Activated B cell treated with CpG ODN at 0.5 μM for 24 hours (primary cell): Measurements from ENCODE around the gene EPB41L4A. TPM values are rescaled to one million over a fixed set of nuclear protein-coding genes. Genes with fewer than 3 reads are reported as not detected.

Source experiments
- ATAC-seq: fragments of 200-7000 bp; cut with Tn5 transposase; one replicate; pipeline ENCODE4 v1.10.0; 2021; ENCODE audit warnings: low read depth, mild to moderate bottlenecking, moderate library complexity
- CTCF ChIA-PET: fragments of 350-600 bp; sonication (Branson Sonifier 250); formaldehyde crosslinking; loops from one replicate; lab custom pipeline; 2021; ENCODE audit warnings: antibody characterized with exemption; lab: Charles Lee
- POLR2A ChIA-PET: fragments of 350-600 bp; sonication (Branson Sonifier 250); formaldehyde crosslinking; loops from one replicate; lab custom pipeline; 2021; ENCODE audit warnings: antibody characterized with exemption; lab: Charles Lee
- DNase-seq: peaks from one replicate; pipeline ENCODE4 v3.0.0; 2022
- H3K27ac Mint-ChIP-seq: one replicate; pipeline ENCODE4 v1.8.0; 2020; ENCODE audit warnings: mixed read lengths
- H3K27me3 Mint-ChIP-seq: one replicate; pipeline ENCODE4 v1.8.0; 2021; ENCODE audit warnings: mixed read lengths
- H3K36me3 Mint-ChIP-seq: one replicate; pipeline ENCODE4 v1.8.0; 2021; ENCODE audit warnings: low read depth, mixed read lengths
- H3K4me1 Mint-ChIP-seq: one replicate; pipeline ENCODE4 v1.8.0; 2021; ENCODE audit warnings: mixed read lengths
- H3K4me3 Mint-ChIP-seq: one replicate; pipeline ENCODE4 v1.8.0; 2020; ENCODE audit warnings: mild to moderate bottlenecking, mixed read lengths
- H3K9me3 Mint-ChIP-seq: one replicate; pipeline ENCODE4 v1.8.0; 2020; ENCODE audit warnings: mixed read lengths
- intact Hi-C: fragments of 100-400 bp; cut with micrococcal nuclease; formaldehyde crosslinking; loops from one replicate; pipeline ENCODE4 v1.15.1; 2024
- total RNA-seq: library from RNA; stranded (reverse); gene quantifications from 2 replicates; pipeline ENCODE4 v1.2.3, GENCODE V29; 2022
- TF ChIP-seq, protein P1 (sequence below): fragments of 200-600 bp; IDR thresholded peaks from one replicate; pipeline ENCODE4 v1.8.0; 2022; ENCODE audit warnings: antibody characterized with exemption, mild to moderate bottlenecking

Gene EPB41L4A
- total RNA-seq, 1 donor from 2014 or later: 7.1 TPM

DNA sequence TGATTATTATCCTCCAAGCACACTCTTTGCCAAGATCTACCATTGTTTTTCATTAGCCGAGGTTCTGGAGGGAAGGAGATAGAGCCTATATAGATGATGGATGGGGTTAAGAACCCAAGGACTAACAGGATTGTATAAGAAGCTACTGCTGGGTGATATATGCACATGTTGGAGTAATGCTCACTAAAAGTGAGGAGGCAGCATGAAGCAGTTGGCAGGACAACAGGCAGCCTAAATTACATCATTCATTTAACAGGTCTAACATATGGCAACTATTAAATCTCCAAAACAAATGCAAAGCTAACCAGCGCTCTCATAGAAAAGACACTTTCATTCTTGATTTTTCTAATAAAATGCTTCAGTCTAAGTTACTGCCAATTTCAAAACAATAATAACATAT, 293.2 kb downstream of the EPB41L4A start:
- H3K27ac Mint-ChIP-seq: no peak overlapping the region
- DNase-seq (no peak), ATAC-seq (no peak)
- peaks cover 9% of the 10 kb centered on the region for H3K27me3 Mint-ChIP-seq
- POLR2A ChIA-PET: no interaction called here
- TF ChIP-seq, protein P1, sequence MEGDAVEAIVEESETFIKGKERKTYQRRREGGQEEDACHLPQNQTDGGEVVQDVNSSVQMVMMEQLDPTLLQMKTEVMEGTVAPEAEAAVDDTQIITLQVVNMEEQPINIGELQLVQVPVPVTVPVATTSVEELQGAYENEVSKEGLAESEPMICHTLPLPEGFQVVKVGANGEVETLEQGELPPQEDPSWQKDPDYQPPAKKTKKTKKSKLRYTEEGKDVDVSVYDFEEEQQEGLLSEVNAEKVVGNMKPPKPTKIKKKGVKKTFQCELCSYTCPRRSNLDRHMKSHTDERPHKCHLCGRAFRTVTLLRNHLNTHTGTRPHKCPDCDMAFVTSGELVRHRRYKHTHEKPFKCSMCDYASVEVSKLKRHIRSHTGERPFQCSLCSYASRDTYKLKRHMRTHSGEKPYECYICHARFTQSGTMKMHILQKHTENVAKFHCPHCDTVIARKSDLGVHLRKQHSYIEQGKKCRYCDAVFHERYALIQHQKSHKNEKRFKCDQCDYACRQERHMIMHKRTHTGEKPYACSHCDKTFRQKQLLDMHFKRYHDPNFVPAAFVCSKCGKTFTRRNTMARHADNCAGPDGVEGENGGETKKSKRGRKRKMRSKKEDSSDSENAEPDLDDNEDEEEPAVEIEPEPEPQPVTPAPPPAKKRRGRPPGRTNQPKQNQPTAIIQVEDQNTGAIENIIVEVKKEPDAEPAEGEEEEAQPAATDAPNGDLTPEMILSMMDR: no peak
- H3K4me3 Mint-ChIP-seq: no peak overlapping the region
- no peaks in the 10 kb centered on the region for H3K36me3 Mint-ChIP-seq
- H3K4me1 Mint-ChIP-seq: no peaks in the 10 kb centered on the region
- peaks cover 5% of the 10 kb centered on the region for H3K9me3 Mint-ChIP-seq
- CTCF ChIA-PET: no interaction called here
- intact Hi-C loops: no loop called here

DNA sequence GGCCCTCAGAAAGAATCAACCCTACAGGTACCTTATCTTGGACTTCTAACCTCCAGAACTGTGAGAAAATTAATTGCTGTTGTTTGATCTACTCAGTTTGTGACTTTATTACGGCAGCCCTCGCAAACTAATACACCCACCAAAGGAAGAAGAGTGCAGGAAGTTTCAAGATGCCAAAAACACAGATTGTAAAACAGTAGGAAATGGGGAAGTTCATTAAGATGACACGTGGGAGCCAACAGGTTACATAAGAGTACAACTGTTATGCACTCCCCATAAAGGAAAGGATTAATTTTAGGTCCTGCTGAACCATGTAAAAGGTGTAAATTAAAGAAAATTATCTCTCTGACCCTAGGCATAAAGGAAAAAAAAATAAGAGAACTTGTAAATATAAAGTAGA, 294.3 kb downstream of the EPB41L4A start:
- H3K36me3 Mint-ChIP-seq: no peaks in the 10 kb centered on the region
- DNase-seq (no peak), ATAC-seq (no peak)
- TF ChIP-seq, protein P1: no peak
- peaks cover 9% of the 10 kb centered on the region for H3K27me3 Mint-ChIP-seq
- peaks cover 5% of the 10 kb centered on the region for H3K9me3 Mint-ChIP-seq
- intact Hi-C loops: no loop called here
- ChIA-PET CTCF (no interaction called here), POLR2A (no interaction called here)
- H3K4me1 Mint-ChIP-seq: no peaks in the 10 kb centered on the region
- H3K4me3 Mint-ChIP-seq: no peak overlapping the region
- no peak overlapping the region for H3K27ac Mint-ChIP-seq

DNA sequence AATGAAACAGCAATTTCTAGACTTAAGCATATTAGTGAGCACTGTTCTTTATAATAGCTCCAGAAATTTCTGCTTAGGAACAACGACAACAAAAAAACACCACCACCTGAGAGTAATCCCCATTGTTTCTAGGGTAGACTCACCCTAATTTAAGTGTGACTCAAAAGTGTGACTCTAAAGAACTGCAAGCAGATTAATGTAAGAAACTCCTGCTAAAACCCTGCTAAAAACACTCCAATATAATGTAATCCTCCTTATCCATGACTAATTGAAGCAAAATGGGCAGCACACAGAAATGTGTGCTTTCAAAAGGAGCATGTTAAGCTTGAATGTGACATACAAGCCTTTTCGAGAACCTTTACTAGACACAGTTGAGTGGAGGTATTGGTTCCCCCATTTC, 296.0 kb downstream of the EPB41L4A start:
- Mint-ChIP-seq H3K9me3 (peaks cover 5% of the 10 kb centered on the region), H3K27me3 (peaks cover 10% of the 10 kb centered on the region)

DNA sequence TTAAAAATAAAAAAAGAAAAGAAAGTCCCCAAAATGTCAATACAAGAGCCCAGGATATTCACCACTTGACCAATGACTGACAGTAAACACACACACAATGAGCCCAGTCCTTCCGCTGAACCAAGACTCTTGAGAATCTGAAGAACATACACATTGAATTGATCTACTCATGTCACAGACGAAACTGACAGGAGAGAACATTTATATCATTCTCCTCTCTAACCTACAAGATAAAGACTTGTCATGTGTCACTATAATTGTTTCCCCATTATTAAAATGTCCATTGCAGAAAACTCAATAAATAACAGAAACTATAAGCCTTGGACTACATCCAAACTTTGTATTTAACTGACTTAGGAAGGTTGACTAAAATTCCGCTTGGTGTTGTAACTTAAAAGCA, 296.7 kb downstream of the EPB41L4A start:
- Mint-ChIP-seq H3K4me1 (no peaks in the 10 kb centered on the region), H3K36me3 (no peaks in the 10 kb centered on the region), H3K27me3 (peaks cover 10% of the 10 kb centered on the region), H3K27ac (no peak overlapping the region), H3K9me3 (peaks cover 5% of the 10 kb centered on the region), H3K4me3 (no peak overlapping the region)
- intact Hi-C loops: no loop called here
- ChIA-PET CTCF (no interaction called here), POLR2A (no interaction called here)
- ATAC-seq: no peak
- TF ChIP-seq, protein P1: no peak
- DNase-seq: no peak

More for the DNA sequence above, 296.0 kb downstream of the EPB41L4A start:
- ATAC-seq: no peak
- H3K4me1 Mint-ChIP-seq: no peaks in the 10 kb centered on the region
- intact Hi-C loops: no loop called here
- H3K4me3 Mint-ChIP-seq: no peak overlapping the region
- H3K27ac Mint-ChIP-seq: no peak overlapping the region
- POLR2A ChIA-PET: no interaction called here
- TF ChIP-seq, protein P1: no peak
- DNase-seq: no peak
- H3K36me3 Mint-ChIP-seq: no peaks in the 10 kb centered on the region
- CTCF ChIA-PET: no interaction called here

DNA sequence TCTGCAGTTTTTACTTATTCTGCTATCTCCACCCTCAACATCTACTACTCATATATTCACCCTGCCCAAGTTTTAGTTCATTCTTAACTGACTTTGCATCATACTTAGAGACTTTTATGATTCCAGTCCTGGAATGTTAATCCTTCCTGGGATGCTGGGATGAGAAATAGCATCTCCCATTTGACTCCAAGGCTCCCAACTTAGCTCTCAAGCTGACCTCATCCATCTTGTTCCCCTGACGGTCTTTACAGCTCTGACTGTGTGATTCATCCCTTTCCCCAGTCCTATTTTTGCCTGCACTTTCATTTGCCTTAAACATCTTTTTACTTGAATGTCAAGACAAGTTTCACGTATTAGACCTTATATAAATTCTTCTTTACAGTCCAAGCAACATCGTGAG, 297.8 kb downstream of the EPB41L4A start:
- intact Hi-C loops: no loop called here
- H3K4me1 Mint-ChIP-seq: no peaks in the 10 kb centered on the region

More for the DNA sequence above, 297.8 kb downstream of the EPB41L4A start:
- Mint-ChIP-seq H3K9me3 (peaks cover 5% of the 10 kb centered on the region), H3K27me3 (peaks cover 10% of the 10 kb centered on the region), H3K27ac (no peak overlapping the region), H3K36me3 (no peaks in the 10 kb centered on the region), H3K4me3 (no peak overlapping the region)
- TF ChIP-seq, protein P1: no peak
- ChIA-PET CTCF (no interaction called here), POLR2A (no interaction called here)
- ATAC-seq (no peak), DNase-seq (no peak)
